SK-N-SH treated with all-trans-retinoic acid at 6 μM for 48 hours (cell line): ENCODE measurements around the gene HCN2.

ENCODE experiments used
- ARNTL ChIP-seq: fragments of 450-650 bp; formaldehyde crosslinking; IDR thresholded peaks from 2 replicates; pipeline ENCODE4 v1.5.0; 2020; ENCODE audit warnings: low read depth, mild to moderate bottlenecking, moderate library complexity, borderline replicate concordance
- CSDC2 ChIP-seq: fragments of 250-450 bp; sonication (Bioruptor Pico); IDR thresholded peaks from 2 replicates; pipeline ENCODE4 v1.5.0; 2020; ENCODE audit warnings: mild to moderate bottlenecking, moderate library complexity
- PATZ1 ChIP-seq: fragments of 250-450 bp; sonication (Bioruptor Pico); IDR thresholded peaks from 2 replicates; pipeline ENCODE4 v1.8.0; 2020; ENCODE audit warnings: mild to moderate bottlenecking, moderate library complexity, borderline replicate concordance
- TSHZ2 ChIP-seq: fragments of 250-450 bp; sonication (Bioruptor Pico); IDR thresholded peaks from 2 replicates; pipeline ENCODE4 v1.5.0; 2020; ENCODE audit warnings: mild to moderate bottlenecking, moderate library complexity
- ZFP30 ChIP-seq: fragments of 450-650 bp; formaldehyde crosslinking; IDR thresholded peaks from 2 replicates; pipeline ENCODE4 v1.5.0; 2022; ENCODE audit warnings: mild to moderate bottlenecking, moderate library complexity
- ZNF565 ChIP-seq: fragments of 450-650 bp; formaldehyde crosslinking; conservative IDR thresholded peaks from 2 replicates; pipeline ENCODE4 v1.5.0; 2020; ENCODE audit warnings: low read depth, mild to moderate bottlenecking, moderate library complexity
- ZNF70 ChIP-seq: fragments of 450-650 bp; formaldehyde crosslinking; IDR thresholded peaks from 2 replicates; pipeline ENCODE4 v1.5.0; 2020; ENCODE audit warnings: mild to moderate bottlenecking, moderate library complexity
- TF ChIP-seq, protein P1 (sequence below): fragments of 250-450 bp; sonication (Bioruptor Pico); IDR thresholded peaks from 2 replicates; pipeline ENCODE4 v1.5.1; 2020; ENCODE audit warnings: low read depth, mild to moderate bottlenecking, moderate library complexity

DNA sequence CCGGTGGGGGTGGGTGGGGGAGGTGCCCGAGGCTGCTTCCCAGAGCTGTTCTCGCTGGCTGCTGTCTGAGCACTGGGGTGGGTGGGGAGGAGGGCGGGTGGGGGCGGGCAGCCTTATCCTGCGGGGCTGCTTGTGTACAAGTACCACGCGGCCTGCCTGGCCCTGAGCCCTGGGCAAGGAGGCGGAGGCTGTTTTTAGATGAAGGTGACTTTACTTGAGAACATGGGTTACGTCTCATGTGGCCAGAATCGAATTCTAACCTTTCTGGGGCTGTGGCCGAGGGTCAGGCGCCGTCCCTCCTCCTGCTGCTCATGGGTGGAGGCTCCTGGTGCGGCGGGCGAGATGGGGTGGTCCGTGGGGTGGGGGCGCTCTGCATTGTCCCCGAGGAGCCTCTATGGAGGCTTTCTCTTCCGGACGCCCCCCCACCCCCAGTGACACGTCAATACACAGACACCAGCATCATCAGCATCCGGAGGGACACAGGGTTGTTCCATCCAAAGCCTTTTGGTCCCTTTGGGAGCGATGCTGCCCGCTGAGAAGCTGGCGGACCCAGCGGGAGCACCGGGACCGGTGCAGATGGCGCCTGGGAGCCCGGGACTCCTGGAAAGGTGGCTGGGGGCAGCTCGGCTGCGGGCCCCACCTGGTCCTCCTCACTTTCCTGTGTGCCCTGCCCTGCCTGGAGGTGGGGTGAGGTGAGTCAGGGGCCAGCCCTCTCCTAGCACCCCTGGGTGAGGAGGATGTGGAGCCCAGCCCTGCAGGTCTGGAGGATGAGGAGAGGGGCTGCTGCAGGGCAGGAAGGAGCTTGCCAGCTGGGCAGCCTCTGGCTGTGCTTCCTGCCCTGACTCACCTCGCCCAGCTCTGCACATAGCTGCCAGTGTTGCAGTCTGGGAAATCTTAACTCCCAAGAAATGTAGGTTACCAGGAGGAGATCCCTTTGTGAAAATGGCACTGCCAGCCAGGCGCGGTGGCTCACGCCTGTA, 13.9 kb upstream of the HCN2 start:
- TF ChIP-seq, protein P1, sequence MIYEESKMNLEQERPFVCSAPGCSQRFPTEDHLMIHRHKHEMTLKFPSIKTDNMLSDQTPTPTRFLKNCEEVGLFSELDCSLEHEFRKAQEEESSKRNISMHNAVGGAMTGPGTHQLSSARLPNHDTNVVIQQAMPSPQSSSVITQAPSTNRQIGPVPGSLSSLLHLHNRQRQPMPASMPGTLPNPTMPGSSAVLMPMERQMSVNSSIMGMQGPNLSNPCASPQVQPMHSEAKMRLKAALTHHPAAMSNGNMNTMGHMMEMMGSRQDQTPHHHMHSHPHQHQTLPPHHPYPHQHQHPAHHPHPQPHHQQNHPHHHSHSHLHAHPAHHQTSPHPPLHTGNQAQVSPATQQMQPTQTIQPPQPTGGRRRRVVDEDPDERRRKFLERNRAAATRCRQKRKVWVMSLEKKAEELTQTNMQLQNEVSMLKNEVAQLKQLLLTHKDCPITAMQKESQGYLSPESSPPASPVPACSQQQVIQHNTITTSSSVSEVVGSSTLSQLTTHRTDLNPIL (CRISPR knock-in tag), result no peak
- TF ChIP-seq ZFP30 (CRISPR knock-in tag) (no peak), ZNF70 (CRISPR knock-in tag) (no peak), CSDC2 (CRISPR knock-in tag) (no peak), PATZ1 (CRISPR knock-in tag) (no peak), TSHZ2 (CRISPR knock-in tag) (no peak), ARNTL (CRISPR knock-in tag) (no peak), ZNF565 (CRISPR knock-in tag) (no peak)
